Smooth muscle cell (in vitro differentiated cells): ENCODE results near the gene CSH2. TPM values are rescaled to one million over a fixed set of nuclear protein-coding genes. Genes with fewer than 3 reads are reported as not detected.

Source experiments
- DNase-seq: peaks from one replicate; lab custom pipeline; 2025; ENCODE audit not compliant: unreplicated experiment; lab: John Stamatoyannopoulos, UW
- H2AFZ ChIP-seq: fragments of 200-600 bp; sonication (generic); 2 replicates; pipeline ENCODE4 v1.6.0; 2016; ENCODE audit warnings: antibody characterized with exemption, low read depth, mild to moderate bottlenecking
- H3F3A ChIP-seq: fragments of 200-600 bp; sonication (generic); 2 replicates; pipeline ENCODE4 v1.6.0; 2017; ENCODE audit warnings: antibody characterized with exemption, low read depth
- H3K27ac ChIP-seq: fragments of 200-600 bp; sonication (generic); 2 replicates; pipeline ENCODE4 v1.5.1; 2016; ENCODE audit warnings: low read depth, mild to moderate bottlenecking
- H3K27me3 ChIP-seq: fragments of 200-600 bp; sonication (generic); 2 replicates; pipeline ENCODE4 v1.6.1; 2016; ENCODE audit warnings: low read depth, mild to moderate bottlenecking
- H3K36me3 ChIP-seq: fragments of 200-600 bp; sonication (generic); 2 replicates; pipeline ENCODE4 v1.5.1; 2016; ENCODE audit warnings: low read depth
- H3K4me1 ChIP-seq: fragments of 200-600 bp; sonication (generic); 2 replicates; pipeline ENCODE4 v1.5.1; 2016; ENCODE audit warnings: low read depth
- H3K4me2 ChIP-seq: fragments of 200-600 bp; sonication (generic); 2 replicates; pipeline ENCODE4 v1.6.0; 2016; ENCODE audit warnings: mild to moderate bottlenecking
- H3K4me3 ChIP-seq: fragments of 200-600 bp; sonication (generic); 2 replicates; pipeline ENCODE4 v1.5.1; 2016; ENCODE audit warnings: mild to moderate bottlenecking
- H3K79me2 ChIP-seq: fragments of 200-600 bp; sonication (generic); 2 replicates; pipeline ENCODE4 v1.6.0; 2016; ENCODE audit warnings: low read depth, mild to moderate bottlenecking
- H3K9ac ChIP-seq: fragments of 200-600 bp; sonication (generic); 2 replicates; pipeline ENCODE4 v1.6.0; 2016; ENCODE audit warnings: low read depth
- H3K9me3 ChIP-seq: fragments of 200-600 bp; sonication (generic); replicated peaks from 2 replicates; pipeline ENCODE4 v1.5.1; 2016; ENCODE audit warnings: low read depth
- H4K20me1 ChIP-seq: fragments of 200-600 bp; sonication (generic); 2 replicates; pipeline ENCODE4 v1.6.0; 2016; ENCODE audit warnings: low read depth
- CTCF ChIP-seq: fragments of 200-600 bp; sonication (generic); IDR thresholded peaks from 2 replicates; pipeline ENCODE4 v1.5.1; 2017; ENCODE audit warnings: borderline replicate concordance, mild to moderate bottlenecking, antibody characterized with exemption; ENCODE audit not compliant: insufficient read depth, poor library complexity, severe bottlenecking
- whole genome bisulfite sequencing: methylation state at CpG from one replicate; pipeline ENCODE4 v1.1.7; 2016; ENCODE audit warnings: low lambda C conversion rate; 5-methylcytosine and 5-hydroxymethylcytosine counted together
- polyA plus RNA-seq: library from polyadenylated mRNA; unstranded; fragments of >200 nt; fragmentation: Nextera tagmentation; extraction: Ambion mirVana; gene quantifications from 2 replicates; pipeline ENCODE4 v1.2.1, GENCODE V29; 2016
- small RNA-seq: library from RNA; depleted of rRNA; stranded (forward); fragments of <200 nt; gene quantifications from one replicate; pipeline ENCODE3, GENCODE V24; 2014
- total RNA-seq: library from RNA; depleted of rRNA; stranded (reverse); fragments of >200 nt; gene quantifications from 2 replicates; pipeline ENCODE4 v1.2.3, GENCODE V29; 2014

CSH2 gene
- total and polyA plus RNA-seq, 2 experiments from 2014 or later: not detected

DNA sequence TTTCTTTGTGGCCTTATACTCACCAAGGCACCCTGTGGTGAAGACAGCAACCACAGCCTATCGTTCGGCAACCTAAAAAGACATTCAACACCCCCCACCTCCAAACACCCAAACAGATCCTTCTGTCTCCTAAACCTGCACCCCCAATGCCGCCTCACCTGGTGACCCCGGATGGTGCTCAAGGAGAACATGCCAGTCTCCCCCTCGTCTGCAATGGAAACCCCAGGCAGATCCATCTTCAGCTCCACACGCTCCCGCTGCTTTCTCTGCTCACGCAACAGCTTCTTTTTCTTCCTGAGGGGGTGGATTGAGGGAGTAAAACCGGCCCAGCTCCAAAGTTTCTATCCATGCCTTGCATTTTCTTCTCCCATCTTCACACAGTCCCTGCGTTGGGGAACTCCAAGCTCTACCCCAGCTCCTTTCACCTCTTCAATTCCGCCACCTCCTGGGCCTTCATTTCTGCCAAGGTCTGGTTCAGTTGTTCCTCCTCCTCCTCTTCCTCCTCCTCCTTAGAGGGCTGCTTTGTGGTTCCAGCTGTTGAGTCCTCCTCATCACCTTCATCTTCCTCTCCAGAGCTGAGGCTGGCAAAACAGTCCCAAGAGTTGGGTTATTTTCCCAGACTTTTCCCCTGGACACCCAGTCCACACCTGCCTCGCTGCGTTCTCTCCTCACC, 49.7 kb downstream of the CSH2 start:
- peaks cover 27% of the 10 kb centered on the region for H3K79me2 ChIP-seq

DNA sequence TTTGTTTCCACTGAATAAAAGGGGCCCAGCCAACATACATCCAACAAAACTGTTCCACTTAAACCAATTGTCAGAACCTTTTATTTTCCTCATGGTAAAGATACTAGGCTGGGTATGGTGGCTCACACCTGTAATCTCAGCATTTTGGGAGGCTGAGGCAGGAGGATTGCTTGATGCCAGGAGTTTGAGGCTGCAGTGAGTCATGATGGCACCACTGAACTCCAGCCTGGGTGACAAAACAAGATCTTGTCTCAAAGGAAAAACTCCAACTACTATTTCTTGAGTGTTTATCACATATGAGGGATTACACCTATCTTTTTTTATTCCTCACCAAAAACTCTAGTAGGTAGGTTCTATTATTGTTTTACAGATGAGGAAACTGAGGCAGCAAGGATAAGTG, 50.9 kb downstream of the CSH2 start:
- H3K4me2 ChIP-seq: no peak overlapping the region
- no peak for DNase-seq
- no peak for TF ChIP-seq CTCF
- peaks cover 6% of the 10 kb centered on the region for H3K4me1 ChIP-seq
- H3K9me3 ChIP-seq: no peaks in the 10 kb centered on the region
- peaks cover 15% of the 10 kb centered on the region for H3K79me2 ChIP-seq
- peaks cover 17% of the 10 kb centered on the region for H3F3A ChIP-seq
- no peaks in the 10 kb centered on the region for H3K27me3 ChIP-seq
- no peak overlapping the region for H3K4me3 ChIP-seq
- H2AFZ ChIP-seq: no peak overlapping the region
- H3K36me3 ChIP-seq: peaks cover 11% of the 10 kb centered on the region
- H3K27ac ChIP-seq: no peak overlapping the region
- peaks cover 24% of the 10 kb centered on the region for H4K20me1 ChIP-seq
- no peak overlapping the region for H3K9ac ChIP-seq

More for the DNA sequence above, 49.7 kb downstream of the CSH2 start:
- Histone ChIP-seq H3K27me3 (no peaks in the 10 kb centered on the region), H3K4me3 (no peak overlapping the region), H2AFZ (no peak overlapping the region), H4K20me1 (peaks cover 24% of the 10 kb centered on the region), H3F3A (peaks cover 9% of the 10 kb centered on the region), H3K27ac (no peak overlapping the region), H3K4me2 (no peak overlapping the region), H3K9me3 (no peaks in the 10 kb centered on the region), H3K36me3 (peaks cover 8% of the 10 kb centered on the region), H3K9ac (no peak overlapping the region), H3K4me1 (peaks cover 14% of the 10 kb centered on the region)
- TF ChIP-seq CTCF: no peak
- 97% methylated on average over 13 of the region's 13 CpGs for WGBS
- no peak for DNase-seq

Small RNAs within 50 kb of the gene (small RNA-seq; reads per million reads assigned to genes)
- not detected for gene AC040958.1
- not detected for gene AC127029.1
- not detected for gene GH1

Other genes with a start within 250 kb of the CSH2 start
- 40.7 and 47.9 TPM in 2 replicates for gene LIMD2, start 173.6 kb downstream of the CSH2 start, total RNA-seq
- gene LIMD2, start 173.6 kb downstream of the CSH2 start, polyA plus RNA-seq: 110 and 124 TPM in 2 replicates
- gene STRADA, start 131.9 kb downstream of the CSH2 start, total RNA-seq: 13.6 and 18.7 TPM in 2 replicates
- gene STRADA, start 131.9 kb downstream of the CSH2 start, polyA plus RNA-seq: 26.8 and 27.7 TPM in 2 replicates
- 50.6 and 63.4 TPM in 2 replicates for gene CCDC47, start 100.1 kb downstream of the CSH2 start, total RNA-seq
- 47.7 and 60.6 TPM in 2 replicates for gene CCDC47, start 100.1 kb downstream of the CSH2 start, polyA plus RNA-seq
- 80.1 and 80.5 TPM in 2 replicates for gene DDX42, start 99.5 kb downstream of the CSH2 start, total RNA-seq
- 30.1 and 31.7 TPM in 2 replicates for gene DDX42, start 99.5 kb downstream of the CSH2 start, polyA plus RNA-seq
- gene PSMC5, start 46.2 kb downstream of the CSH2 start, total RNA-seq: 32.3 and 46.2 TPM in 2 replicates
- gene PSMC5, start 46.2 kb downstream of the CSH2 start, polyA plus RNA-seq: 132 and 153 TPM in 2 replicates
- gene FTSJ3, start 46.0 kb downstream of the CSH2 start, total RNA-seq: 32.5 and 46.8 TPM in 2 replicates
- 21.9 and 24.8 TPM in 2 replicates for gene FTSJ3, start 46.0 kb downstream of the CSH2 start, polyA plus RNA-seq
- 41.6 and 43.7 TPM in 2 replicates for gene SMARCD2, start 31.0 kb downstream of the CSH2 start, total RNA-seq
- gene SMARCD2, start 31.0 kb downstream of the CSH2 start, polyA plus RNA-seq: 41.9 and 58.6 TPM in 2 replicates
- gene GH2, start 8.3 kb upstream of the CSH2 start, total RNA-seq: not detected in 2 replicates
- gene GH2, start 8.3 kb upstream of the CSH2 start, polyA plus RNA-seq: not detected in 2 replicates
- gene CSH1, start 22.9 kb upstream of the CSH2 start, total RNA-seq: not detected in 2 replicates
- not detected in 2 replicates for gene CSH1, start 22.9 kb upstream of the CSH2 start, polyA plus RNA-seq
- not detected in 2 replicates for gene CSHL1, start 37.6 kb upstream of the CSH2 start, total RNA-seq
- not detected in 2 replicates for gene CSHL1, start 37.6 kb upstream of the CSH2 start, polyA plus RNA-seq
- not detected in 2 replicates for gene GH1, start 45.2 kb upstream of the CSH2 start, total RNA-seq
- gene GH1, start 45.2 kb upstream of the CSH2 start, polyA plus RNA-seq: not detected in 2 replicates
- not detected in 2 replicates for gene CD79B, start 58.7 kb upstream of the CSH2 start, total RNA-seq
- not detected in 2 replicates for gene CD79B, start 58.7 kb upstream of the CSH2 start, polyA plus RNA-seq
- gene SCN4A, start 99.2 kb upstream of the CSH2 start, total RNA-seq: under 0.01 and 0.09 TPM in 2 replicates
- gene SCN4A, start 99.2 kb upstream of the CSH2 start, polyA plus RNA-seq: 0.14 TPM in 1 of 2 replicates, not detected in the other
- 0.18 TPM in 1 of 2 replicates, not detected in the other for gene PRR29, start 124.7 kb upstream of the CSH2 start, total RNA-seq
- gene PRR29, start 124.7 kb upstream of the CSH2 start, polyA plus RNA-seq: 0.34 and 0.58 TPM in 2 replicates
- gene ICAM2, start 147.0 kb upstream of the CSH2 start, total RNA-seq: 1.6 TPM in 1 of 2 replicates, not detected in the other
- 1.0 TPM in 1 of 2 replicates, not detected in the other for gene ICAM2, start 147.0 kb upstream of the CSH2 start, polyA plus RNA-seq